Left ventricle myocardium inferior (tissue), 1 donor: ENCODE measurements around the gene CR1L. TPM values are rescaled to one million over a fixed set of nuclear protein-coding genes. Genes with fewer than 3 reads are reported as not detected.

Experiments
- DNase-seq: peaks from one replicate; pipeline ENCODE4 v3.0.0-alpha.2; 2020
- H3K27ac ChIP-seq: fragments of 200-600 bp; replicated peaks from 2 replicates; pipeline ENCODE4 v1.8.0; 2021
- H3K27me3 ChIP-seq: fragments of 200-600 bp; 2 replicates; pipeline ENCODE4 v1.8.0; 2021; ENCODE audit warnings: low read depth
- H3K36me3 ChIP-seq: fragments of 200-600 bp; 2 replicates; pipeline ENCODE4 v1.8.0; 2021
- H3K4me1 ChIP-seq: fragments of 200-600 bp; 2 replicates; pipeline ENCODE4 v1.8.0; 2021
- H3K4me3 ChIP-seq: fragments of 200-600 bp; 2 replicates; pipeline ENCODE4 v1.8.0; 2021; ENCODE audit warnings: mild to moderate bottlenecking, moderate library complexity
- H3K9me3 ChIP-seq: fragments of 200-600 bp; replicated peaks from 2 replicates; pipeline ENCODE4 v1.8.0; 2021
- CTCF ChIP-seq: fragments of 200-600 bp; IDR thresholded peaks from 2 replicates; pipeline ENCODE4 v1.8.0; 2021; ENCODE audit warnings: antibody characterized with exemption, mild to moderate bottlenecking, borderline replicate concordance
- intact Hi-C: fragments of 100-400 bp; cut with micrococcal nuclease; formaldehyde crosslinking; loops from one replicate; pipeline ENCODE4 v1.11.0; 2022
- total RNA-seq: library from RNA; stranded (reverse); fragmentation: NEBNext Ultra II Directional; extraction: Animal tissue kit (Norgen Biotek cat#: 25700); gene quantifications from one replicate; pipeline ENCODE4 v1.2.1, GENCODE V29; 2021
- donor health status: DM: no; HTN: yes; CAD: no; lungs with severe emphysema.

The CR1L gene
- total RNA-seq, 1 donor from 2014 or later = not detected

- Histone ChIP-seq H3K27me3 (no peaks in the 10 kb centered on the region), H3K4me1 (no peaks in the 10 kb centered on the region), H3K9me3 (no peaks in the 10 kb centered on the region), H3K4me3 (no peak overlapping the region), H3K36me3 (no peaks in the 10 kb centered on the region), H3K27ac (no peak overlapping the region)
- intact Hi-C loops = no loop called here
- no peak for DNase-seq
- no peak for TF ChIP-seq CTCF
Measured at GRCh38 chr1:207740207-207740606, 95.3 kb downstream of the CR1L start.

- no peak for TF ChIP-seq CTCF
- Histone ChIP-seq H3K27ac (no peak overlapping the region), H3K4me1 (peaks cover 1% of the 10 kb centered on the region), H3K4me3 (no peak overlapping the region), H3K36me3 (no peaks in the 10 kb centered on the region), H3K27me3 (no peaks in the 10 kb centered on the region), H3K9me3 (no peaks in the 10 kb centered on the region)
- no peak for DNase-seq
- intact Hi-C loops = no loop called here
Measured at GRCh38 chr1:207742850-207743555, 98.1 kb downstream of the CR1L start.

GRCh38 chr1:207744000-207744534, 99.1 kb downstream of the CR1L start:
- Histone ChIP-seq H3K9me3 (no peaks in the 10 kb centered on the region), H3K27ac (no peak overlapping the region), H3K36me3 (no peaks in the 10 kb centered on the region), H3K4me1 (peaks cover 12% of the 10 kb centered on the region), H3K4me3 (no peak overlapping the region), H3K27me3 (no peaks in the 10 kb centered on the region)
- TF ChIP-seq CTCF = no peak
- intact Hi-C loops = no loop called here
- DNase-seq = no peak

- H3K9me3 ChIP-seq = no peaks in the 10 kb centered on the region
- H3K4me3 ChIP-seq = no peak overlapping the region
- intact Hi-C loops = no loop called here
Measured at GRCh38 chr1:207745285-207745684, 100.4 kb downstream of the CR1L start.

More at GRCh38 chr1:207745285-207745684, 100.4 kb downstream of the CR1L start:
- Histone ChIP-seq H3K27me3 (no peaks in the 10 kb centered on the region), H3K27ac (no peak overlapping the region), H3K36me3 (no peaks in the 10 kb centered on the region), H3K4me1 (peaks cover 24% of the 10 kb centered on the region)
- no peak for TF ChIP-seq CTCF
- DNase-seq = no peak
